ENCODE data around the gene MSANTD1.

DNA sequence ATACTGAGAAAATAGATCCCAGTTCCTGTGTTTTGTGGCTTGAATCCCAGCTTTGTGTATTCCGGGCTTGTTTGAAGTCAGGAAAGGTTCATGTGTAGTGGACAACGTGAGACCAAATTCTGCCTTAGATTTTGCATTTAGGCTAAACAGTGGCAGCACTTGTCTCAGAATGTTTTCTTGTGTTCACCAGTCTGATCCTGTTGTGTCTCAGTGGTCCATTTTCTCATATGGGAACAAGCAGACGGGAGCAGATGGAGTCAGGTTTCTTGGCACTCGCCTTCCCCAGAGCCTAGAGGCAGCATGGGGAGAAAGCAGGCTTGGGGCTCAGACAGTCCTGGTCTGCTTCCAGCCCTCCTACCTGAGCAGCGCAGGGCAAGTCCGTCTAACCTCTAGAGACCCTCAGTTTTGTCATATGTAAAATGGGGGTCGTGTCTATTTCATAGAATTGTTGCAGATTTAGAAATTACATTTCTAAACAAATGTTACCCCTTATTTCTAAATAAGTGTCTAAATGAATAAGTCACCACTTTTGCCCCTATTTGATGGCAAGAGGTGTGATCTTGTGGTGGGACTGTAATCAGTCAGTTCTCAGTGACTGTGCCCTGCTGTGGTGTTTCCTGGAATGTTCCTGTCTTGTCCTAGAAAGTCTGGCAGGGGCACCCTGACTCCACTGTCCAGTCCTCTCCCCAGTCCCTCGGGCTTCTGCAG, 28.3 kb upstream of the MSANTD1 start:
- TF ChIP-seq, protein P1, sequence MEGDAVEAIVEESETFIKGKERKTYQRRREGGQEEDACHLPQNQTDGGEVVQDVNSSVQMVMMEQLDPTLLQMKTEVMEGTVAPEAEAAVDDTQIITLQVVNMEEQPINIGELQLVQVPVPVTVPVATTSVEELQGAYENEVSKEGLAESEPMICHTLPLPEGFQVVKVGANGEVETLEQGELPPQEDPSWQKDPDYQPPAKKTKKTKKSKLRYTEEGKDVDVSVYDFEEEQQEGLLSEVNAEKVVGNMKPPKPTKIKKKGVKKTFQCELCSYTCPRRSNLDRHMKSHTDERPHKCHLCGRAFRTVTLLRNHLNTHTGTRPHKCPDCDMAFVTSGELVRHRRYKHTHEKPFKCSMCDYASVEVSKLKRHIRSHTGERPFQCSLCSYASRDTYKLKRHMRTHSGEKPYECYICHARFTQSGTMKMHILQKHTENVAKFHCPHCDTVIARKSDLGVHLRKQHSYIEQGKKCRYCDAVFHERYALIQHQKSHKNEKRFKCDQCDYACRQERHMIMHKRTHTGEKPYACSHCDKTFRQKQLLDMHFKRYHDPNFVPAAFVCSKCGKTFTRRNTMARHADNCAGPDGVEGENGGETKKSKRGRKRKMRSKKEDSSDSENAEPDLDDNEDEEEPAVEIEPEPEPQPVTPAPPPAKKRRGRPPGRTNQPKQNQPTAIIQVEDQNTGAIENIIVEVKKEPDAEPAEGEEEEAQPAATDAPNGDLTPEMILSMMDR (IDR thresholded peaks at IDR 0.05) = no peak
- TF ChIP-seq POLR2A (IDR thresholded peaks at IDR 0.05) = no peak
